Left lung (tissue), 10 donors: Measurements from ENCODE around the gene MISP. TPM values are rescaled to one million over a fixed set of nuclear protein-coding genes. Genes with fewer than 3 reads are reported as not detected.

Experiments
- ATAC-seq: fragments of 200-7000 bp; cut with Tn5 transposase; one replicate; pipeline ENCODE4 v1.9.1; 2020; ENCODE audit warnings: moderate library complexity
- DNase-seq, 4 donors: peaks; one replicate each; pipeline ENCODE4 v3.0.0-alpha.2; 2013 to 2020
- H3K27ac ChIP-seq, 2 donors: fragments of 200-600 bp; sonication (generic) in 1 of 2; one replicate each; pipeline versions ENCODE4 v1.5.0 to v1.8.0; 2020 to 2021
- H3K27me3 ChIP-seq, 2 donors: fragments of 200-600 bp; sonication (generic) in 1 of 2; one replicate each; pipeline versions ENCODE4 v1.5.0 to v1.8.0; 2020 to 2021
- H3K36me3 ChIP-seq, 2 donors: fragments of 200-600 bp; sonication (generic) in 1 of 2; one replicate each; pipeline versions ENCODE4 v1.5.0 to v1.8.0; 2020 to 2021
- H3K4me1 ChIP-seq, 2 donors: fragments of 200-600 bp; one replicate each; pipeline ENCODE4 v1.8.0; 2021
- H3K4me3 ChIP-seq, 2 donors: fragments of 200-600 bp; sonication (generic) in 1 of 2; one replicate each; pipeline versions ENCODE4 v1.5.0 to v1.8.0; 2020 to 2021; ENCODE audit warnings: mild to moderate bottlenecking in 1 of 2
- H3K9me3 ChIP-seq, 2 donors: fragments of 200-600 bp; sonication (generic) in 1 of 2; one replicate each; pipeline versions ENCODE4 v1.5.0 to v1.8.0; 2020 to 2021
- intact Hi-C, 2 donors: fragments of 100-400 bp; cut with DNase I; formaldehyde crosslinking; loops; one replicate each; pipeline versions ENCODE4 v1.11.2 to v1.14.2; 2022
- polyA plus RNA-seq, 6 donors: library from polyadenylated mRNA; unstranded; fragments of 120-200 nt; gene quantifications; one replicate each; pipeline ENCODE4 v1.2.1, GENCODE V29; 2013; ENCODE audit not compliant: insufficient read length in 6 of 6
- total RNA-seq, 2 donors: library from RNA; stranded (reverse); fragmentation: NEBNext Ultra II Directional; extraction: Animal tissue kit (Norgen Biotek cat#: 25700); gene quantifications; one replicate each; pipeline ENCODE4 v1.2.1, GENCODE V29; 2021
- TF ChIP-seq, protein P1 (sequence below), 2 donors: fragments of 200-600 bp; sonication (generic) in 1 of 2; IDR thresholded peaks; one replicate each; pipeline versions ENCODE4 v1.5.0 to v1.8.0; 2021; ENCODE audit warnings: antibody characterized with exemption in 2 of 2
- donor health status: DM: no; HTN: yes; CAD: no.
- donor health status: DM: no; HTN: no; CAD: no.

MISP gene
- total and polyA plus RNA-seq, 8 donors, result 5.8 to 44.0 (median 13.2) TPM

DNA sequence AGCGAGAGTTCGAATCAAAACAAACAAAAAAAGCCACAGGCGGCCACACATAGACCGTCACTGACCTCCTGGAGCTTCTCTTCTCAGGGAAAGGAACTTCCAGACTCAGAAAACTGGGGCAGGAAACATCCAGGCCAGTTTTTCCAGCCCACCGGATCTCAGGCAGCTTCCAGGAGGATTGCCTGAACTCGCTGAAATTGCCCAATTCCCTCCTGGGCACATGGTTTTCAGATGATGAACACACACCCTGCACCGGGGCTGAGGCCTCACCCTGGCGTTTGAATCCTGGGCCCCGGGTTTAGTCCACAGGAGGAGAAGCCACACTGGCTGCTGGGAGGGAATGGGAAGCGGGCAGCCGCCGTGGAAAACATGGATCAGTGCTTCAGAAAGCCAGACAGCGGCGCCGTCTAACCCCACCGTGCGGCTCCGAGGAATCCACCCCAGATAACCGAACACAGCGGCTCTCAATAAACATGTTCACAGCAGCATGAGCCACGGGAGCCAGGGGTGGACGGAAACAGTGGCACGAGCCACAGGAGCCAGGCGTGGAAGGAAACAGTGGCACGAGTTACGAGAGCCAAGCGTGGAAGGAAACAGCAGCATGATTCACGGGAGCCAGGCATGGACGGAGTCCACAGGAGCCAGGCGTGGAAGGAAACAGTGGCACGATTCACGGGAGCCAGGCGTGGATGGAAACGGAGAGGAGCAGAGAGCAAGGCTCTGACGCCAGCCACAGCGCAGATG, 28.2 kb downstream of the MISP start:
- DNase-seq, result no peak

DNA sequence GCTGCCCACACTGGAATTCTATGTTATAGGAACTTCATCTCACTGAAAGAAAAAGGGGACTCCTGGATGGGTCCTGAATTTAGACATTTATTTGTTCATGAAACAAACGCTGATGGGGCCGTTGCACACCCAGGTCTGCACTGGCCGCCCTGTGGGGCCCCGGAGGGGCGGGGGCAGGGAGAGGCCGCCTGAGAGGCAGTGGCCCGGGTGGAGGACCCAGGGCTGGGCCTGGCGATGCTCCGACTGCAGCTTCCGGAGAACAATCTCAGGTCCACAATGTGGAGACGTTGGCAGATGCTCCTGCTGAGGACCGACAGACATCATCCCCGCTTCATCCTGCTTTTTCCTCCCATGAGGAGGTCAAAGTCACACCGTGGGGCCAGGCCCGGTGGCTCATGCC, 30.0 kb downstream of the MISP start:
- H3K4me1 ChIP-seq, result peaks cover 13 to 44% of the 10 kb centered on the region in 2 donors
- H3K27ac ChIP-seq, result peak overlapping the region in 1 of 2 donors; percentile 41
- TF ChIP-seq, protein P1, sequence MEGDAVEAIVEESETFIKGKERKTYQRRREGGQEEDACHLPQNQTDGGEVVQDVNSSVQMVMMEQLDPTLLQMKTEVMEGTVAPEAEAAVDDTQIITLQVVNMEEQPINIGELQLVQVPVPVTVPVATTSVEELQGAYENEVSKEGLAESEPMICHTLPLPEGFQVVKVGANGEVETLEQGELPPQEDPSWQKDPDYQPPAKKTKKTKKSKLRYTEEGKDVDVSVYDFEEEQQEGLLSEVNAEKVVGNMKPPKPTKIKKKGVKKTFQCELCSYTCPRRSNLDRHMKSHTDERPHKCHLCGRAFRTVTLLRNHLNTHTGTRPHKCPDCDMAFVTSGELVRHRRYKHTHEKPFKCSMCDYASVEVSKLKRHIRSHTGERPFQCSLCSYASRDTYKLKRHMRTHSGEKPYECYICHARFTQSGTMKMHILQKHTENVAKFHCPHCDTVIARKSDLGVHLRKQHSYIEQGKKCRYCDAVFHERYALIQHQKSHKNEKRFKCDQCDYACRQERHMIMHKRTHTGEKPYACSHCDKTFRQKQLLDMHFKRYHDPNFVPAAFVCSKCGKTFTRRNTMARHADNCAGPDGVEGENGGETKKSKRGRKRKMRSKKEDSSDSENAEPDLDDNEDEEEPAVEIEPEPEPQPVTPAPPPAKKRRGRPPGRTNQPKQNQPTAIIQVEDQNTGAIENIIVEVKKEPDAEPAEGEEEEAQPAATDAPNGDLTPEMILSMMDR (IDR thresholded peaks at IDR 0.05), result no peak

More for the DNA sequence above, 28.2 kb downstream of the MISP start:
- H3K9me3 ChIP-seq, result no peaks in the 10 kb centered on the region
- peak; percentile 34 for ATAC-seq
- no peaks in the 10 kb centered on the region for H3K36me3 ChIP-seq
- TF ChIP-seq, protein P1 (IDR thresholded peaks at IDR 0.05), result no peak
- no peak overlapping the region for H3K4me3 ChIP-seq
- intact Hi-C loops, result loop anchor here in 1 of 2 donors (10.0 kb wide), 1 partner anchor 206 kb away; the partner anchor contains the start of gene WDR18
- no peaks in the 10 kb centered on the region for H3K27me3 ChIP-seq
- H3K27ac ChIP-seq, result peak overlapping the region; percentile 41 to 51
- H3K4me1 ChIP-seq, result peaks cover 13 to 42% of the 10 kb centered on the region in 2 donors

DNA sequence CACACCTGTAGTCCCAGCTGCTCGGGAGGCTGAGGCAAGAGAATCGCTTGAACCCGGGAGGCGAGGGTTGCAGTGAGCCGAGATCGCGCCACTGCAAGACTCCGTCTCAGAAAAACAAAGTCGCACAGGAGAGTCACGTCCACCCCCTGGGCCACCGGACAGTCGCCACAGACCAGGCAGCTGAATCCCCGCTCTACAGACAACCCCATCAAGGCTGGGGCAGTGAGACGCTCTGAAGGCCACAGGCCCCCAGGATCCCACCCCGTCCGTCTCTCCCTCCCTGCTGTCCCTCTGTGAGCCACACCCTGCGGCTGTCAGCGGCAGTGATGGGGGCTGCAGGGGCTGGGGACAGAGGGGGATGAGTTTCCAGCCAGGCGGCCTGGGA, 30.9 kb downstream of the MISP start:
- Histone ChIP-seq H3K4me3 (peak overlapping the region; percentile 9 to 27), H3K9me3 (no peaks in the 10 kb centered on the region), H3K27ac (peak overlapping the region; percentile 80 to 83), H3K4me1 (peaks cover 13 to 44% of the 10 kb centered on the region in 2 donors), H3K36me3 (no peaks in the 10 kb centered on the region), H3K27me3 (no peaks in the 10 kb centered on the region)
- DNase-seq (no peak), ATAC-seq (no peak)
- TF ChIP-seq, protein P1 (IDR thresholded peaks at IDR 0.05), result no peak
- intact Hi-C loops, result no loop called here

More for the DNA sequence above, 30.0 kb downstream of the MISP start:
- no peaks in the 10 kb centered on the region for H3K9me3 ChIP-seq
- no peaks in the 10 kb centered on the region for H3K27me3 ChIP-seq
- ATAC-seq, result no peak
- no peaks in the 10 kb centered on the region for H3K36me3 ChIP-seq
- intact Hi-C loops, result no loop called here
- H3K4me3 ChIP-seq, result no peak overlapping the region
- no peak for DNase-seq

DNA sequence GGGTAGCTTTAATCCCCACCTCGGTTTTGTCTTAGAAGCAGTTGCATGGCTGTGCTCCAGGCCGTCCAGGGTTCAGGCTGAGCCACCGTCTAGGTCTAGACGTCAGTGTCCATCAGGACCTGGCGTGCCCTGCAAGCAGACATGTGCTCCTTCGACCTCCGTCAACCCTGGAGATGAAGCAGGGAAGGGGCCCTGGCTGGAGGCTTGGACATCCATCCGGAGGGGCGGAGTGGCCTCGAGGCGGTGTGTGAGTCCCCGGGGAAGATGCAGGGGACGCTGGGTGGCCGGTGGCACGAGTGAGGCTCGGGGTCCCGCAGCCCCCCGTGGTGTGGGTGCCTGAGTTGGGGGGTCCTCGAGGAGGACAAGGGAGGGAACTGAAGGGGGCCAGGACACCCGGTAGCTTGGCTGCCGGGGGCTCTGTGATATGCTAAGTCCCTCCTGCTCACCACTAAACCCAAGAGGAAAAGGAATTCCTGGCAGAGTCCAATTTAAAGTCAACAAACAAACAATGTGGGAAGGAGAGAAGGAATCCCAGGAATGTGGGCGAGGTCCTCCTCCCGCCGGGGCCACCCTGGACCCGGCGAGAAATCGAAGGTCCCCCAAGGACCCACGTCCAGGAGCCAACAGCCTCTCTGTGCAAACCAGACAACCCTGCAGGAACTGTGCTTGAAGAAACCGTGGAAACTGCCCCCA, 31.4 kb downstream of the MISP start:
- DNase-seq, result no peak
- peak; percentile 70 for ATAC-seq
- peaks cover 13 to 44% of the 10 kb centered on the region in 2 donors for H3K4me1 ChIP-seq
- peak overlapping the region; percentile 80 to 83 for H3K27ac ChIP-seq
- H3K9me3 ChIP-seq, result no peaks in the 10 kb centered on the region
- H3K4me3 ChIP-seq, result peak overlapping the region; percentile 12 to 27
- H3K27me3 ChIP-seq, result no peaks in the 10 kb centered on the region
- no peaks in the 10 kb centered on the region for H3K36me3 ChIP-seq
- intact Hi-C loops, result no loop called here
- TF ChIP-seq, protein P1 (IDR thresholded peaks at IDR 0.05), result no peak
